Nucleus accumbens (tissue), 56 donors: ENCODE measurements around the gene HAP1.
A peak's percentile ranks its signal among the peaks of the same experiment; 100 is the strongest.

Experiments
- DNase-seq, 56 donors: peaks; one replicate each; lab custom pipeline; 2025; lab: John Stamatoyannopoulos, UW

The HAP1 gene

GRCh38 chr17:41767324-41768042 is 33.0 kb upstream of the HAP1 start:
- no peak for DNase-seq

- DNase-seq = no peak
Measured at GRCh38 chr17:41766135-41766534, 31.7 kb upstream of the HAP1 start.

GRCh38 chr17:41763327-41763726 is 28.9 kb upstream of the HAP1 start:
- no peak for DNase-seq

GRCh38 chr17:41762841-41763240 is 28.4 kb upstream of the HAP1 start:
- DNase-seq = no peak

GRCh38 chr17:41762391-41762790 is 27.9 kb upstream of the HAP1 start:
- DNase-seq = no peak

GRCh38 chr17:41760878-41761277 is 26.4 kb upstream of the HAP1 start:
- DNase-seq = no peak

- DNase-seq = no peak
Measured at GRCh38 chr17:41758601-41759000, 24.2 kb upstream of the HAP1 start.

- DNase-seq = no peak
Measured at GRCh38 chr17:41754066-41754465, 19.6 kb upstream of the HAP1 start.

- DNase-seq = no peak
Measured at GRCh38 chr17:41751288-41751687, 16.8 kb upstream of the HAP1 start.

- DNase-seq = no peak
Measured at GRCh38 chr17:41750862-41751261, 16.4 kb upstream of the HAP1 start.

GRCh38 chr17:41748275-41748674 is 13.8 kb upstream of the HAP1 start:
- no peak for DNase-seq

GRCh38 chr17:41741709-41742108 is 7.3 kb upstream of the HAP1 start:
- DNase-seq = no peak

- no peak for DNase-seq
Measured at GRCh38 chr17:41740506-41740905, 6.1 kb upstream of the HAP1 start.

- DNase-seq = no peak
Measured at GRCh38 chr17:41739661-41740352, 5.4 kb upstream of the HAP1 start.

- DNase-seq = no peak
Measured at GRCh38 chr17:41738801-41739112, 4.3 kb upstream of the HAP1 start.

- DNase-seq = peak in 51 of 56 donors; percentile 9 to 83 (median 62)
Measured at GRCh38 chr17:41738077-41738800, 3.8 kb upstream of the HAP1 start.

GRCh38 chr17:41737680-41738023 is 3.2 kb upstream of the HAP1 start:
- no peak for DNase-seq

GRCh38 chr17:41736983-41737679 is 2.7 kb upstream of the HAP1 start:
- DNase-seq = no peak

- DNase-seq = no peak
Measured at GRCh38 chr17:41735744-41736143, 1.3 kb upstream of the HAP1 start.

- no peak for DNase-seq
Measured at GRCh38 chr17:41734949-41735313, 488 bp upstream of the HAP1 start.
